ENCODE data around the gene AEBP1.

GRCh38 chr7:44095781-44096180 is 8.4 kb upstream of the AEBP1 start:
- TF ChIP-seq CTCF (conservative IDR thresholded peaks at IDR 0.05; ENCODE audit: low read length) (no peak), EZH2phosphoT487 (IDR thresholded peaks at IDR 0.05; ENCODE audit: borderline replicate concordance, low read depth, low read length) (no peak)

All from OCI-LY7 (cell line).